Osteocyte (in vitro differentiated cells): ENCODE data around the gene SPATS2L. TPM values are rescaled to one million over a fixed set of nuclear protein-coding genes. Genes with fewer than 3 reads are reported as not detected.

ENCODE experiments used
- DNase-seq: peaks from one replicate; pipeline ENCODE4 v3.0.0; 2021; ENCODE audit warnings: mixed read lengths; ENCODE audit not compliant: unreplicated experiment; ENCODE audit errors: extremely low spot score
- H3K27ac Mint-ChIP-seq: one replicate; pipeline ENCODE4 v1.8.0; 2021; ENCODE audit warnings: mild to moderate bottlenecking, mixed read lengths; ENCODE audit not compliant: unreplicated experiment
- H3K27me3 Mint-ChIP-seq: one replicate; pipeline ENCODE4 v1.8.0; 2021; ENCODE audit warnings: mixed read lengths; ENCODE audit not compliant: unreplicated experiment
- H3K36me3 Mint-ChIP-seq: one replicate; pipeline ENCODE4 v1.8.0; 2021; ENCODE audit warnings: mixed read lengths; ENCODE audit not compliant: unreplicated experiment
- H3K4me1 Mint-ChIP-seq: one replicate; pipeline ENCODE4 v1.8.0; 2021; ENCODE audit warnings: mixed read lengths; ENCODE audit not compliant: unreplicated experiment
- H3K4me3 Mint-ChIP-seq: one replicate; pipeline ENCODE4 v1.8.0; 2021; ENCODE audit warnings: mild to moderate bottlenecking, moderate library complexity, mixed read lengths; ENCODE audit not compliant: unreplicated experiment
- H3K9me3 Mint-ChIP-seq: one replicate; pipeline ENCODE4 v1.8.0; 2021; ENCODE audit warnings: mixed read lengths; ENCODE audit not compliant: unreplicated experiment
- CTCF ChIP-seq: fragments of 200-600 bp; sonication (generic); IDR thresholded peaks from 2 replicates; pipeline ENCODE4 v1.5.0; 2021; ENCODE audit warnings: antibody characterized with exemption, mild to moderate bottlenecking, moderate library complexity
- total RNA-seq: library from RNA; stranded (reverse); gene quantifications from 2 replicates; pipeline ENCODE4 v1.2.1, GENCODE V29; 2021

Gene SPATS2L
- total RNA-seq, 1 donor from 2014 or later = 152 TPM

DNA sequence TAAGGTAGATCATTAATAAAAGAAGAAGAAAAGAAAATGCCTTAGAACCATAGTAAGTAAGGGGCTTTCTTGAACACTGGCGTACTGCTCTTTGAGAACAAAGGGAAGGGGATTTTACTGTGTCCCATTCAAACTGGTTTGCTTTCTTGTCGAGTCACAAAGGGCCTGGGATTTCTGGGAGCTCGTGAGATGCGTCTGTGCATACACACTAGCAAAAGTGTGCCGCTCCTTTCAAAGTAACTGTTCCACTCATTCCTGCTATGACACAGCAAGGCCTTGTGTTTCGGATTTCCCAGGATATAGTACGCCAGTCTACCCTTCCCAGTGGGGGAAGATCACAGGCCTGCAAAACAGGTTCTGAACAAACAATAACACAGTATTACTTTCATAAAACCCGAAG, 110.4 kb downstream of the SPATS2L start:
- Mint-ChIP-seq H3K27ac (peak overlapping the region; percentile 56), H3K4me1 (peaks cover 2% of the 10 kb centered on the region), H3K9me3 (no peaks in the 10 kb centered on the region), H3K36me3 (peaks cover 49% of the 10 kb centered on the region), H3K27me3 (no peaks in the 10 kb centered on the region), H3K4me3 (no peak overlapping the region)
- no peak for TF ChIP-seq CTCF
- no peak for DNase-seq

DNA sequence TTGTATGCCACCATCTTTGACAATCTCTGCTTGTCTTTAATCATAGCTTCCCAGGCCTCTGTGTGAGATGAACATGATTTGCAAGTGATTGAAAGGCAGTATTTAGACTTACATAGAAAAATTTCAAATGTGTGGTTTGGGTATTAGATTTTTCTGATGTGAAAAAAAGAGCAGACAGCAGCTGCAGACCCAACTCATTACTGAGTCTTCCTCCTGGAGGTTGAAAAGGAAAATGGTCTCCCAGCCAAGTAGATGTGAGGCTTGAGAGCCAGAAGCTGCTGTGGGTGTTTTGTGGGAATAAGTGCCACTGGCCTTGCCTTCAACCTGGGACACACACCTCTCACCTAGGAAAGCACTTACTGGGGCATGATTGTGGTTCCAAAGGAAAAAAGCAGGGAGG, 110.9 kb downstream of the SPATS2L start:
- Mint-ChIP-seq H3K36me3 (peaks cover 49% of the 10 kb centered on the region), H3K27me3 (no peaks in the 10 kb centered on the region), H3K4me1 (no peaks in the 10 kb centered on the region), H3K4me3 (no peak overlapping the region), H3K9me3 (no peaks in the 10 kb centered on the region), H3K27ac (peak overlapping the region; percentile 56)
- no peak for DNase-seq
- no peak for TF ChIP-seq CTCF

- no peak overlapping the region for H3K27ac Mint-ChIP-seq
- no peaks in the 10 kb centered on the region for H3K9me3 Mint-ChIP-seq
- TF ChIP-seq CTCF = no peak
- no peak for DNase-seq
- H3K4me1 Mint-ChIP-seq = no peaks in the 10 kb centered on the region
- peaks cover 51% of the 10 kb centered on the region for H3K36me3 Mint-ChIP-seq
- no peaks in the 10 kb centered on the region for H3K27me3 Mint-ChIP-seq
- H3K4me3 Mint-ChIP-seq = no peak overlapping the region
Measured at GRCh38 chr2:200418399-200418798, 111.9 kb downstream of the SPATS2L start.

DNA sequence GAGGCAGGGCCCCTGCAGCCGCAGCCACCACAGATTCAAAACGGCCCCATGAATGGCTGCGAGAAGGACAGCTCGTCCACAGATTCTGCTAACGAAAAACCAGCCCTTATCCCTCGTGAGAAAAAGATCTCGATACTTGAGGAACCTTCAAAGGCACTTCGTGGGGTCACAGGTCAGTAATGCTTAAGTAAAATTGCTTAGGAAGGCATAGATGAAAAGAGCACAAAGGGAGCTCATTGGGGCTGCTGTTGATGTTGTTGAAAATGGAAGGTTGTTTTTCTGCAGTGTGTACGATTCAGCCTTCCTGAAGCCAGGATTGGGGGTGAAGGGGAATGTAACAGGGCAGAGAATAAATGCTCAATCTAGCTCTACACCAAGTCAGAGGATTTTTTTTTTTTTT, 112.8 kb downstream of the SPATS2L start:
- DNase-seq = no peak
- no peak overlapping the region for H3K4me3 Mint-ChIP-seq
- TF ChIP-seq CTCF = no peak
- peaks cover 49% of the 10 kb centered on the region for H3K36me3 Mint-ChIP-seq
- H3K4me1 Mint-ChIP-seq = no peaks in the 10 kb centered on the region
- H3K27ac Mint-ChIP-seq = no peak overlapping the region
- H3K9me3 Mint-ChIP-seq = no peaks in the 10 kb centered on the region
- no peaks in the 10 kb centered on the region for H3K27me3 Mint-ChIP-seq

GRCh38 chr2:200421270-200421669, 114.8 kb downstream of the SPATS2L start:
- DNase-seq = no peak
- H3K4me3 Mint-ChIP-seq = no peak overlapping the region
- no peaks in the 10 kb centered on the region for H3K9me3 Mint-ChIP-seq
- H3K27ac Mint-ChIP-seq = no peak overlapping the region
- H3K27me3 Mint-ChIP-seq = no peaks in the 10 kb centered on the region
- H3K4me1 Mint-ChIP-seq = no peaks in the 10 kb centered on the region
- TF ChIP-seq CTCF = no peak
- H3K36me3 Mint-ChIP-seq = peaks cover 52% of the 10 kb centered on the region
